ENCODE measurements around the gene NPIPA5. TPM values are rescaled to one million over a fixed set of nuclear protein-coding genes. Genes with fewer than 3 reads are reported as not detected.
A peak's percentile ranks its signal among the peaks of the same experiment; 100 is the strongest.

NPIPA5 gene
- total and polyA plus RNA-seq, 2 of the 13 experiments (the other 11 are each of a cell fraction or from before 2014, with no cell fraction given) = 9.7 to 21.5 TPM

GRCh38 chr16:15427648-15428239, 49.6 kb upstream of the NPIPA5 start (continued):
- TF ChIP-seq POLR2AphosphoS2 (IDR thresholded peaks at IDR 0.05; ENCODE audit: low read depth, low read length) = no peak
- TF ChIP-seq KLF16 (CRISPR knock-in tag; IDR thresholded peaks at IDR 0.05) = 0 out of 4 replicates have a peak, but pooled peaks of 1 of the 2 experiments have one; percentile 25
- TF ChIP-seq ZBTB26 (CRISPR knock-in tag; IDR thresholded peaks at IDR 0.05; ENCODE audit: borderline replicate concordance) = 0 out of 2 replicates have a peak, but pooled peaks have one; percentile 30
- TF ChIP-seq NFE2 (CRISPR knock-in tag; IDR thresholded peaks at IDR 0.05) = no peak
- TF ChIP-seq IKZF5 (CRISPR knock-in tag; IDR thresholded peaks at IDR 0.05) = 0 out of 2 replicates have a peak, but pooled peaks have one; percentile 29
- TF ChIP-seq, protein P1, sequence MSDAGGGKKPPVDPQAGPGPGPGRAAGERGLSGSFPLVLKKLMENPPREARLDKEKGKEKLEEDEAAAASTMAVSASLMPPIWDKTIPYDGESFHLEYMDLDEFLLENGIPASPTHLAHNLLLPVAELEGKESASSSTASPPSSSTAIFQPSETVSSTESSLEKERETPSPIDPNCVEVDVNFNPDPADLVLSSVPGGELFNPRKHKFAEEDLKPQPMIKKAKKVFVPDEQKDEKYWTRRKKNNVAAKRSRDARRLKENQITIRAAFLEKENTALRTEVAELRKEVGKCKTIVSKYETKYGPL (CRISPR knock-in tag; IDR thresholded peaks at IDR 0.05) = no peak
- TF ChIP-seq, protein P2, sequence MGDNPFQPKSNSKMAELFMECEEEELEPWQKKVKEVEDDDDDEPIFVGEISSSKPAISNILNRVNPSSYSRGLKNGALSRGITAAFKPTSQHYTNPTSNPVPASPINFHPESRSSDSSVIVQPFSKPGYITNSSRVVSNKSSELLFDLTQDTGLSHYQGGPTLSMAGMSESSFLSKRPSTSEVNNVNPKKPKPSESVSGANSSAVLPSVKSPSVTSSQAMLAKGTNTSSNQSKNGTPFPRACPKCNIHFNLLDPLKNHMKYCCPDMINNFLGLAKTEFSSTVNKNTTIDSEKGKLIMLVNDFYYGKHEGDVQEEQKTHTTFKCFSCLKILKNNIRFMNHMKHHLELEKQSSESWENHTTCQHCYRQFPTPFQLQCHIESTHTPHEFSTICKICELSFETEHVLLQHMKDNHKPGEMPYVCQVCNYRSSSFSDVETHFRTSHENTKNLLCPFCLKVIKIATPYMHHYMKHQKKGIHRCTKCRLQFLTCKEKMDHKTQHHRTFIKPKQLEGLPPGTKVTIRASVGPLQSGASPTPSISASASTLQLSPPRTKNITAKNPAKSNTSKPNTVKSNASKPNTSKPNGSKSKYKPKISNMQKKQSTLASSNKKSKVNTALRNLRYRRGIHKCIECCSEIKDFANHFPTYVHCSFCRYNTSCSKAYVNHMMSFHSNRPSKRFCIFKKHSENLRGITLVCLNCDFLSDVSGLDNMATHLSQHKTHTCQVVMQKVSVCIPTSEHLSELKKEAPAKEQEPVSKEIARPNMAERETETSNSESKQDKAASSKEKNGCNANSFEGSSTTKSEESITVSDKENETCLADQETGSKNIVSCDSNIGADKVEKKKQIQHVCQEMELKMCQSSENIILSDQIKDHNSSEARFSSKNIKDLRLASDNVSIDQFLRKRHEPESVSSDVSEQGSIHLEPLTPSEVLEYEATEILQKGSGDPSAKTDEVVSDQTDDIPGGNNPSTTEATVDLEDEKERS (CRISPR knock-in tag; IDR thresholded peaks at IDR 0.05) = no peak
- no peak for TF ChIP-seq AHR (CRISPR knock-in tag; IDR thresholded peaks at IDR 0.05)
- TF ChIP-seq SP4 (CRISPR knock-in tag; IDR thresholded peaks at IDR 0.05) = no peak
- peak; percentile 84 for TF ChIP-seq STAG1 (CRISPR knock-in tag; IDR thresholded peaks at IDR 0.05)
- no peak for TF ChIP-seq KLF9 (CRISPR knock-in tag; IDR thresholded peaks at IDR 0.05; ENCODE audit: low read depth)
- TF ChIP-seq SNAPC2 (CRISPR knock-in tag; IDR thresholded peaks at IDR 0.05) = no peak
- TF ChIP-seq ZNF367 (CRISPR knock-in tag; IDR thresholded peaks at IDR 0.05; ENCODE audit: borderline replicate concordance) = no peak
- TF ChIP-seq ZNF652 (CRISPR knock-in tag; IDR thresholded peaks at IDR 0.05; ENCODE audit: borderline replicate concordance, low read depth) = no peak
- TF ChIP-seq ZNF772 (CRISPR knock-in tag; IDR thresholded peaks at IDR 0.05) = no peak
- no peak for TF ChIP-seq HOXA9 (CRISPR knock-in tag; IDR thresholded peaks at IDR 0.05; ENCODE audit: borderline replicate concordance)

Measured in HepG2 (cell line).